IPS DF 4.7 (cell line): Measurements from ENCODE around the gene SMTNL2.
"Not testable (repeated sequence)": the region's sequence is repeated elsewhere in the genome, so short reads cannot be mapped to it uniquely, and the experiment has no call there.

Source experiments
- DNase-seq: peaks from one replicate; pipeline ENCODE4 v3.0.0-alpha.2; 2013; ENCODE audit warnings: low spot score; ENCODE audit errors: extremely low read depth

The SMTNL2 gene

DNA sequence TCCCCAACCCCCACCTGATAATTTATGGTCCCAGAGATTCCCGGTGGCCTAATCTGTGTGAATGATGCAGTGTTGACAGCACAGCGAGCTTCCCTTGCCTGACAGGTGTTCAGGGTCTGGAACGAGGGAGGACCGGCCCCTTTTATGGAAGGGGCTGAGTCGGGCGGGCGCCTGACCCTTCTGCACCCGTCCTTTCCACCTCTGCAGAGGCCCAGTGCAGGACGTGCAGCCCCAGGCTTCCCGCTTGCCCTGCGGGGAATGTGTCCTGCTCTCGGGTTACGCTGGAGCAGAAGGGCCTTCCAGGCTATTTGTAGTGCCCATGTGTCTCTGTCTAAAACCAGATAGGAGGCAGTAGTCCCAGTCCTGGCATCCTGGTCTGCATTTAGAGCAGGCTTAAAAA is 16.2 kb downstream of the SMTNL2 start:
- no peak for DNase-seq

DNA sequence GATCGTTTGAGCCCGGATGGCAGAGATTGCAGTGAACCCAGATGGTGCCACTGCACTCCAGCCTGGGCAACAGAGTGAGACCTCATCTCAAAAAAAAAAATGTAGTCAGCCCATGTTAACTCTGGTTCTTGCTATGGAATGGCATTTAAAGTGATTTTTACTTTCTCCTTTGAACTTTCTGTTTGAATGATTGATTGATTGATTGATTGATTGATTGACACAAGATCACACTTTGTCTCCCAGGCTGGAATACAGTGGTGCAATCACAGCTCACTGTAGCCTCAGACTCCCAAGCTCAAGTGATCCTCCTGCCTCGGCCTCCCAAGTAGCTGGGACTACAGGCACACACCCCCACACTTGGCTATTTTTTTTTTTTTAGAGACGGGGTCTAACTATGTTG is 17.0 kb downstream of the SMTNL2 start:
- no peak for DNase-seq

DNA sequence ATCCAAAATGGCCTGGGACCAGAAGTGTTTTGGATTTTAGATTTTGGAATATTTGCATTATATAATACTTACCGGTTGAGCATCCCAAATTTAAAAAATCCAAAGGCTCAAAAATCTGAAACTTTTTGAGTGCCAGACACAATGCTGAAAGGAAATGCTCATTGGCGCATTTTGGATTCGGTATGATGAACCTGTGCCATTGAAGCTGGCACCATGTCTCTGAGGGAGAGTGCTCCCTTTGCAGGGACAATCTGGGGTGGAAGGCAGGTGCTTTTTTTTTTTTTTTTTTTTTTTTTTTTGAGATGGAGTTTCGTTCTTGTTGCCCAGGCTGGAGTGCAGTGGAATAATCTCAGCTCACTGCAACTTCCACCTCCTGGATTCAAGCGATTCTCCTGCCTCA is 17.7 kb downstream of the SMTNL2 start:
- no peak for DNase-seq

DNA sequence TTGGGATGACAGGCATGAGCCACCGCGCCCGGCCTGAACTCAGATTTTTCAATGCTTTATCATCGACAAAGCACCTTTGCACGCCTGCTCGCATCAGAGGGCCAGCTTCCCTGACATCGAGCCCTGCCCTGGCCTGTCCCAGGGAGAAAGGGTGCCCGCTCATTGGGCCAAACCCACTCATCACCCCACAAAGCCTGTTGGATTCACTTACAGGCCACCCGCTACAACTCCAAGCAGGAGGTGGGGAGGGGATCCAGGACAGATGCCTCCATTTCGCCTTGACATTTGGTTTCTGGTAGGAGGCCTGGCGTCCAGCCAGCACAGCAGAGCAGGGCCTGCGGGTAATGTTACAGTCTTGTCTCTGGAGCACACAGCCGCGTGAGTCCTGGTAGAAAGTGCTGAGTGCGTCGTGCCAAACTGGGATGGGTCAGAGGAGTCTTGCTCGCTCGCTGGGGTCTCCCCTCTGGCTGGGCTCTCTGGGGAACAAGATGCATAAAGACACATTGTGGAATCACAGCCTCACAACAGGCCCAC is 19.8 kb downstream of the SMTNL2 start:
- no peak for DNase-seq

DNA sequence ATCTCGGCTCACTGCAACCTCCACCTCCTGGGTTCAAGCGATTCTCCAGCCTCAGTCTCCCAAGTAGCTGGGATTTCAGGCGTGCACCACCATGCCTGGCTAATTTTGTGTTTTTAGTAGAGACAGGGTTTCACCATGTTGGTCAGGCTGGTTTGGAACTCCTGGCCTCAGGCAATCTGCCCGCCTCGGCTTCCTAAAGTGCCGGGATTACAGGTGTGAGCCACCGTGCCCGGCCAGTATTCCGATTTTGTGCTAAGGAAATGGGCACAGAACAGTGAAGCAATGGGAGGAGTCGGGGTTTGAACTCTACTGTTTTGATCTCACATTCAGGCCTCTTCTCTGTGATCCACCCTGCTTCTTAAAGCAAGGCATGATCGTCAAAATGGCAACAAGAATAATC is 20.4 kb downstream of the SMTNL2 start:
- not testable (repeated sequence) for DNase-seq

DNA sequence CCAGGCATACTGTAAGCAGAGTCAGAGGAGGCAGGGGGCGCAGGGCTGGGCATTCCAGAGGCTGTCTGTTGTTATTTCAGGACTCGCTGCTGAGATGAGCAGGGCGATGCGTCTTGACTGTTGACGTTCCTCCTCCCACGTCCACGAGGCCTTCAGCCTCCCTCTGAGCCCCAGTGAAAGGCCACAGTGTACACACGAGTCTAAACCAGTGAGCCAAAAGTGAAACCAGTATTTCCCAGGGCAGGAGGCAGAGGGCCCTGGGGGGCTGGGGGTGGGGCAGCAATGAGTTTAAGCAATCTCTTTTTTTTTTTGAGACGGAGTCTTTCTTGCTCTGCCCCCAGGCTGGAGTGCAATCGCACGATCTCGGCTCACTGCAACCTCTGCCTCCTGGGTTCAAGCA is 21.5 kb downstream of the SMTNL2 start:
- DNase-seq = no peak

DNA sequence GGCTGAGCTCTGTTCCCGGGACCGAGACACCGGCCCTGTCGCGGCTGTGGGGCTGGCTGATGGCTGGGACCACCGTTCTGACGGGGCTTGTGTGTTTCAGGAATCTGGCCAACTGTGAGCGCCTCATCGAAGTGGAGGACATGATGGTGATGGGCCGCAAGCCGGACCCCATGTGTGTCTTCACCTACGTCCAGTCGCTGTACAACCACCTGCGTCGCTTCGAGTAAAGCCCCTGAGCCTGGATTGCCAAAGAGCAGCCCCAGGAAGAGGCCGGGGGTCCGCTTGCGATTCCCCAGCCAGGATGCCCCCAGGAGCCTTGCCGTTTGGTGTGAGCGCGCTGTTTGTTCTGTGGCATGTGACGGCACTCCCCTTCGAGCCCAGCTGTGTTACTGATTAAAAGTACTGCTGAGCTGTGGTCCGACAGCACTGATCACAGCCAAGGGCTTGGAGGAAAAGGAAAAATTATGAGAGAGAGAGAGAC is 23.0 kb downstream of the SMTNL2 start:
- DNase-seq = no peak

DNA sequence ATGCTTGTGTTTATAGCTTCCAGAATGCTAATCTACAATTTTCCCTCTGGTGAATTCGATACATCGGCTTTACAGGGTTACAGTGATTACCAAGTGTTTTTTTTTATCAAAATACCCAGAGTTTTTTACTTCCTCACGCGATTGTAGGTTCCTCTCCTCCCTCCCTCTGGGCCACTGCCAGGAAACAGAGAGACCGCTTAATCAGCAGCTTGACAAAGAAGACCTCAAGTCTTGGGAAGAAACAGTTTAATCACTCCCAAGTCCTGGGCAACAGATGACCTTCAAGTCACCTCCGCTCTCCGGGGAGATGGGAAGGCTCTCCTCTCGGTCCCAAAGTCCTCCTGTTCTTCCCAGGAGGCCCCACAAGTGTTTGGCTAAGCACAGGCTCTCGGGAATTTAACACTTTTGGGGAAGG is 23.5 kb downstream of the SMTNL2 start:
- DNase-seq = no peak

DNA sequence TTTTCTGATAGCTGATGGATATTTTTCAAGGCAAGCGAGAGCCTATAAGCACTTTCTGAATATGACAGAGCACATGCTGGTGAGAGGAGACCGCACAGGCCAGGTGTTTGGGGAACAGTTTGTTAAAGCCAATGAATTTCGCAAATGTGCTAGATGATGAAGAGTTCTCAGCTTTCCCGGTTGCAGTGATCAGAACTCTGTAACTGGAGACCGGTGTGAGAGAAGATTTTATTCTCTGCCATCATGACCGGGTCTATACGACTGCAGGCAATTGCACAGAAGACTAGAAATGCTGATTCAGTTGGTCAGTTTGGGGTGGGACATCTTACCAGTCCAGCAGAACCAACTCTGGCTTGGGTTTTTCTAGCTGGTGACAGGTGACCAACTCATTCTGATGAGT is 25.4 kb downstream of the SMTNL2 start:
- DNase-seq = no peak

DNA sequence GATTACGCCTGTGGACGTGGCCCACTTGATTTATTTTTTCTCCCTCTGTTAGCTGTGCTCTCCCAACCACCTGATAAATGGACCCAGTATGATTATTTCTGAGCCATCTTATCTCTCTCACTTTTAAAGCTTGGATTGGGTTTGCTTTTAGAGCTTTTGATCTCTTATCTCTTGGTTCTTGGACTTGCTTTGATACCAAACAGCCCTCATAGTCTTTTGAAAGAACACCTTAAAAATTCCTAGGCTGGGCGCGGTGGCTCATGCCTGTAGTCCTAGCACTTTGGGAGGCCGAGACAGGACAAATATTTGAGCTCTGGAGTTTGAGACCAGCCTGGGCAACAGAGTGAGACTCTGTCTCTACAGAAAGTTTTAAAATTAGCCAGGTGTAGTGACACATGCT is 25.8 kb downstream of the SMTNL2 start:
- no peak for DNase-seq

DNA sequence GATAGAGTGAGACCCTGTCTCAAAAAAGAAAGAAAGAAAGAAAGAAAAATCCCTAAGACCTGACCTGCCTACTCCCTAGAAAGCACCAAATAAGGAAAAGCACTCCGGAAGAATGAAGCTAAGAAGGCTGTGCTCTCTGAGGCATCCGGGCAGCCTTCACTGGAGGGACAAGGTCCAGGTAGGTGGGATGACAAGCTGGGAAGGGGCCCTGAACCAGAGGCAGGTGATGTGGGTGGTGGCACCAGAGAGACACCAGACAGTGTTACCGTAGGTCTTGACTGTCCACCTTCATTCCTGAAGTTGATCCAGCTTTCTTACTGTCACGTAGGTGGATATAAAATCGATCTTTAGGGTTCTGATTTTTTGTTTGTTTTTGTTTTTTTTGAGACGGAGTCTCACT is 26.3 kb downstream of the SMTNL2 start:
- no peak for DNase-seq

DNA sequence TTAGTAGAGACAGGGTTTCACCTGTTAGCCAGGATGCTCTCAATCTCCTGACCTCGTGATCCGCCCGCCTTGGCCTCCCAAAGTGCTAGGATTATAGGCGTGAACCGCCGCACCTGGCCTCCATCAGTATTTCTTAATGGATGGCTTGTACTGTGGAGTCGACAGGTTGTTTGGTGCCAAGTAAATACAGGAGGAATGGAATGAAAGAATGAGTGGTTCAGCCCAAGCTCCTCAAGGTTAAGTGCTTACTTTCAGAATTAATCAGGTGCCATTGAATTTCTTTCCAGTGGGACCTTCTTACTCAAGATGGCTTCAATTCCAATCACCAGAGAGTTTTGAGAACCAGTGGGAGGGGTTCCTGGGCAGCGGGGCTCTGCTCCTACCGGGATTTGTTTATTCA is 32.1 kb downstream of the SMTNL2 start:
- no peak for DNase-seq

DNA sequence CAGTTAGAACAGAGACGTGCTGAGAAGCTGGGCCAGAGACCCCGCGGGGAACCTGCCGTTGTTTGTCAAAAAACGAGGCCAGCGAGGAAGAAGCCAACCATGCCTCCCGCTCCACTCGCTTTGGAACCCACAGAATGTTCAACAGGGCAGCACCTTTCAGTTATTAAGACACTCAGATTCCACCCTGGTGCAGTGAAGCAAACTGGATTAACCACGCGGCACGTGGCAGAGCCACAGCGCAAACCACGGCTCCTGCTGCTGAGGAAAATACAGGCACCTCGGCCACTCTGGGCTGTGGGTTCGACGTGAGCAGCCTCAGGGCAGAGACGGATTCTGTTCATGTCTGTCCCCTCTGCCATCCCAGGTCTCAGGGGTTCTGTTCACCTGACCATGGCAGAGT is 32.8 kb downstream of the SMTNL2 start:
- DNase-seq = no peak

DNA sequence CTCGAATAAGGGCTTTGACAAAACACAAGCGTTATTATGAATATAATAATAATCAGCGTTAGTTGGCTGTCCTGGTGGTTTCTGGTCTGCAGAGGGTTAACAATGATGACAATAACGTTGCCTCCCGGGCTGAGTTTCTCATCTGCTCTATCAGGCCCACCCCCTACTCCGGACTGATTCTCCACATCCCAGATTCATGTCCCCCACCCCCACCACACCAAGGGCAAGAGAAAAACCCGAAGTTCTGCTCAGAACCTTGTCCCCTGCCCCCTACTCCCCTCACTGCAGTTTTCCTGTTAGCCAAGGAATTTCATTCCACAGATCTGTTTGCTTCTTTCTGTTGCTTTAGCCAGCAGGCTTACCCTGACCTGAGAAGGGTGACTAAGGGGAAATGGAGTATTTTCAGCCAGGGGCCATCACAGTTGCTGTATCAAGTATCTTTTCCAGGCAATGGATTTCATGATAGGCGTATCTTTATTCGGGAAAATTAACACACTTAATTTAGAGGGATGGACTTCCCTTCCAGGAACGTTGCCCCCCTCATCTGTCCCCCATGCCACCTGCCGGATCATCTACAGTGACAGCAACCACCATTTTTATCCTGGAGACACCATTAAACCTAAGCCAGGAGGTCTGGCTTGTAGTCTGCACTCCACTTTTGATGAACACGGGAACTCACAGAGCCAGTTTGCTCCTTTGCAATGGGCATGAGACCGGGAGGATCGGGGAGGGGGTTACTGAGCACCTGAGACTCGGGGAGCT is 33.4 kb downstream of the SMTNL2 start:
- no peak for DNase-seq

DNA sequence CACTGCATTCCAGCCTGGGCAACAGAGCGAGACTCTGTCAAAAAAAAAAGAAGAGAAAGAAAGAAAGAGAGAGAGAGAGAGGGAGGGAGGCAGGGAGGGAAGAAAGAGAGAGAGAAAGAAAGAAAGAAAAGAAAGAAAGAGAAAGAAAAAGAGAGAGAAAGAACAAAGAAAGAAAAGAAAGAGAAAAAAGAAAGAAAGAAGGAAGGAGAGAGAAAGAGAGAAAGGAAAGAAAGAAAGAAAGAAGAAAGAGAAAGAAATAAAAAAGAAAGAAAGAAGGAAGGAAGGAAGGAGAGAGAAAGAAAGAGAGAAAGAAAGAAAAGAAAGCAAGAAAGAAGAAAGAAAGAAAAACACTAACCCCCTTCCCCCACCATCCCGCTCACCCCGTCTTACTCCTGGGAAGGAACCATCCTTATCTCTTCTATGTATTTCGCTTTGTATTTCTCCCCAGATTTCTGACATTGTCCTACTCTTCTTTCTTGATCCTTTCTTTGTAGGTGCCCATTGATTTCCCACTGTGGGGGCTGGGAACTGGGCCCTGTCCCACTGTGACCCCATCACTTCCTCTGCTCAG is 36.3 kb downstream of the SMTNL2 start:
- DNase-seq = no peak

DNA sequence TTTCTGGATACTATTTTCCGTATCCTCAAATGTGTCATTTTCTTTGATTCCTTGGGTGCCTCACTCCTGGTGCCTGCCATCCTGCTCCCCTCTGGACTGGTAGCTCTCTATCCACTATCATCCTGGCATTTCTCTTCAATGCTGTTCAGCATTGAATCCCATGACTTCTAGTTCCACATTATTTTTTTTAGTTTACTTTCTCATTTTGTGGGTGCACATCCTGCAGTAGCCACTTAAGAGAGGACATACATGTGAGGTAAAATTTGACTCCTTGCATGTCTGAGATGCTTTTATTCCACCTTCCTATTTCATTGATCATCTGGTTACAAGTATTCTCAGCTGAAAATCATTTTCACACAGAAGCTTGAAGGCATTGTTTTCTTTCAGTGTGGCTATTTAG is 38.0 kb downstream of the SMTNL2 start:
- DNase-seq = no peak

DNA sequence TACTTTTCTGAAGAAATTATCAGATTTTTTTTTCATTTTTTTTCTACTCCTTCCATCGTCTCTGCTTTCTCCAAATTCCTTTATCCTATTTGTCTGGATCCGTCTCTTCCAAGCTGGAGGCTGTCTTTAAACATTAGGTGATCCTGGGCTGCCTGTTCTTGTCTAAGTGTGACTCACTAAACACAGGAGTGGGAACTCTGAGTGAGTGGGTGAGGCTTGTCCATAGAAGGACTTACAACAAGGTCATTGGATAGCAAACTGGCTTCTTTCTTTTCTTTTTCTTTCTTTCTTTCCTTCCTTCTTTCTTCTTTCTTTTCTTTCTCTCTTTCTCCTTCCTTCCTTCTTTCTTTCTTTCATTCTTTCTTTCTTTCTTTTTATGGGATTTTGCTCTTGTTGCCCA is 38.9 kb downstream of the SMTNL2 start:
- DNase-seq = no peak

DNA sequence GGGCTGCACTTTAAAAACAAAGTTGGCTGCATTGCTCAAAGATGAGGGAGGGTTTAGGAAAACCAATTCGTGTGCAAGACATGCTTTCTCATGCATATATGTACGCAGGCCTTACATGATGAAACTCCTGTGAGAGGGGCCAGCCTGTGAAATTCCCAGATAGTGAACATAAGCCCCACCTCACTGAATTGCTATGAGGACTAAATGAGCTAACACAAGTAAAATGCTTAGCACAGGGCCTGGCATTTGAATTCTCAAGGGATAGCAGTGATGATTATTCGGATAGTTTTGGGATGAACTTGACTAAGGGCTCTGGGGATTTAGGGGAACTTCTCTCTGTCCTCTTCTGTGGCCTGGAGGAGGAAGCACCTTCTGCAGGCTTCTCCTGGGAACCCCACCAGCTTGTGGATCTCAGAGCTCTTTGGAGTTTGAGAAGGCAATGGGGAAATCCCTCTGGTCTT is 40.2 kb downstream of the SMTNL2 start:
- DNase-seq = not testable (repeated sequence)

DNA sequence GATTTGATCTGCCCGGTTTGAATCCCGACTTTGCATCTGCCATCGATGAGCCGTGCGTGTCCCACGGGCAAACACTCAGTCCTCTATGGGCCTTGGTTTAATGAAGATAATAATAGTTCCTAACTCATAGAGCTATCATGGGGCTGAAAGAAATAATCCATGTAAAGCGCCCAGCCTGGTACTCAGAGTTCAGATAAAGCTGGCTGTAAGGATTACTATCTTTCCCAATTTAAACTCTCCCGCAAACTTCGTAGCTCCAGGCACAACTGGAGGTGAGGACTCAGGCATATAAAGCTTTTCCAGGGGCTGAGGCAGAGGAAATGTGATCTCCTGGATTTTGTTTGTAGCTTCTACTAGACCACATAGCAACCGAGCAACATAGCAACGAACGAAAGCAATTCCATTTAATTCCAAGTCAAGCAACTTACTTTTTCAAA is 40.9 kb downstream of the SMTNL2 start:
- DNase-seq = no peak

DNA sequence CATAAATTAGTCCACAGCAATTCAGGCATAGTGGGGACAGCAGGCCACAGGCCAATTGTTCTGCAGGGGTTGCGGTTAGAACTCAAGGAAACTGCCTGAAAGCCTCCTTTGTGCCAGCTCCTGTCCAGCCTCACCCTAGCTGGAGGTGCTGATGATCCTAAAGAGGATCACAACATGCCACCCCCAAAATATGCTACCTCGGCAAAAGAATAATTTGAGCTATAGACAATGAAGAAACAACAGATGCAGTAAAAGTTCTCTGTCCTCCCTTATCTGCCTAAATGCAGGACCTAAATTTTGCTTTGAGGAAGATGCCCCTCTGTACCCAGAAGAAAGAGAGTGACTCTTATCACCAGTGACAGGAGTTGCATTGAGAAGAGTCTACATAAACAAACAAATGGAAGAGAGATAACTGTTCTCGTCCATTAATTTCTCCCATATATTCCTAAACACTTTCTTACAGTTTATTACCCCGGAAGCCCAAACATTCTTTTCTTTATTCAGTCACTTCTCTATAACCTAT is 42.5 kb downstream of the SMTNL2 start:
- DNase-seq = no peak

DNA sequence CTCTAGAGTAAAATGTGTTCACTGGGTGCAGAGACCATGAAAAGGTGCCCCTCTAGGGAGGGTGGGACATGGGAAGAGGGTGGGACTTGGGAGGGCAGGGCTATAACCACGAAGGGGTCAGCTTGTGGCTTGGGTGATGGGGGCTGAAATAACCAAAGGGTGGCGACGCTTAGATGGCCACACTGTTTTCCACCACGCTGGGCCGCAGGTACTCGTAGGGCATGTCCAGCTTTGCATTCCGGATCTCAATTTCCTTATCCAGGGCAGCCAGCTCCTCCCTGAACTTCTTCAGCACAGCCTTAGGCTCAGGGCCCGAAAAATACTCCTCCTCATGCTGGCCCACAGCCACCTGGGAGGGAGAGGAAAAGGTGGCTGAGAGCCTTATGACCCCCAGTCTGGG is 47.1 kb downstream of the SMTNL2 start:
- DNase-seq = no peak

DNA sequence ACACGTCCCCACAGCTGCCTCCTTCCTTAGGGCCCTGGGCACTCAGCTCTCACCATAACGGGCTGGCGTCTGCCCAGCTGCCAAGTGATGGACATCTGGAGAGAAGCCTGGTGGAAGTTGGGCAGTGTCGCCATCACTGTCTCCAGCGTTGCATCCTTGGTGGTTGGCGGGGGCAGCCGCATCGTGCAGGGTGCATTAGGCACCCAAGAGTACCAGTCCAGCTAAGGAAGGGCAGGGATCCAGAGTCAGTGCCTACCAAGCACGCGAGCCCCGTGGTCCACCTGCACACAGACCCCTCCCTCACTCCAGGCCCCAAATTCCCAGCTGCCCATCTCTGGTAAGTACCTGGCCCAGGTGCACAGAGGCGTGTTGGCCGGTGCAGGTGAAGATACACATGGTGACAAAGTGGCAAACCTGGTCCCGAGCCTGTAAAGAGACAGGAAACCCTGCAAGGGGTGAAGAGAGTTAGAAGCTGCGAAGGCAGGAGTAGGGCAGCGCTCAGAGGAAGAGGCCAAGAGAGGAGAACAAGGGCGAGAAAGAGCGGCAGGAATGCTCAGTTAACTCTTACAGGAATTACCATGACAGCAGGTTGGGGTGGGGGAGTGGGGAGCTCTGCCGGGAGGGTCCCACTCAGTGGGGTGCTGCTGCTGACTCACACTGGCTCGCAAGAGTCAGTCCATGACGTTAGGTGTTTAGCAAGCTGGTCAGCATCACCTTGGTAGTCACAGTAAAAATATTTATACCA is 47.7 kb downstream of the SMTNL2 start:
- no peak for DNase-seq
